NCI-H128 (cell line): ENCODE measurements around the gene CYB5R2.

Experiments
- DNase-seq: peaks from one replicate; lab custom pipeline; 2025; ENCODE audit not compliant: unreplicated experiment; lab: John Stamatoyannopoulos, UW

The CYB5R2 gene

GRCh38 chr11:7672960-7673723 is at the start of gene CYB5R2:
TSS of gene CYB5R2 (minus strand) at chr11:7673500. CDS start at chr11:7672825, 675 bp downstream.
- DNase-seq, result no peak

GRCh38 chr11:7714786-7715185 is 41.5 kb upstream of the CYB5R2 start:
- no peak for DNase-seq

DNA sequence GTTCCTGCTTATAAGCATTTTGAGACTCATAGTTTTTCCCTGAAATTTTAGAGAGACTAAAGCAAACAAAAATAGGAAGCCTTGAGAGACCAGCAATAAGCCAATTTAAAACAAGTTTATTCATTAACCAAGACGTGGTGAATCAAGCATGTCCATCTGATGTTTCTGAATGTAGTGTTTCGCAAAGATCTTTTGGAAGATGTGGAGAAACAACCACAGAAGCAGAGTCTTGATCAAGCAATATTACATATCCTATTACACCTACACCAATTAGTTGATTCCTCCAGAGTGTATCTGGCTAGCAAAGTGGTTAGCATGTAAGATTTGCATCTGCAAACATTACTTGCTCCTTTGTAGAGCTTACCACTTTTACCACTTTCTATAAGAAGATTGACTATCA is 33.1 kb upstream of the CYB5R2 start, which contains the start of gene OVCH2:
OVCH2 (minus strand) TSS at position 101 of the 400 bp plus-strand sequence; CDS start at position 18, 83 bp downstream.
- DNase-seq, result no peak

GRCh38 chr11:7703740-7704139 is 30.4 kb upstream of the CYB5R2 start:
- DNase-seq, result no peak

DNA sequence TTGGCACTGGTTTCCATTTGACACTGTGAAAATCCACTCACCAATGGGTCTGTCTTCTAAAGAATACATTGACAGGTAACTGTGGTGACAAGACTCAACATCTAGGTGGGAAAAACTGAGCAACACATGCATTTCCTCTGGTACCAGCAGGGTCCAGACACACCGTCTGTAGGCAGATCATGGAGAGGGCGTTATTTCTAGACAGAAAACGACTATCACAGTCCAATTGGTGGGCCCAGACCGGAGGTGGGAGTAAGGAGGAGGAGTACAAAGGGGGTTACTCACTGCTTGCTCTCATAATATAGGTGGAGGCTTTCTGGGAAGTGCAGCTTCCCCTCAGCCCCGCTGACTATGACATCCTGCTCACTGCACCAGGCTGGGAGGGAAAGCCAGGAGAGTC is 23.1 kb upstream of the CYB5R2 start:
- DNase-seq, result no peak

DNA sequence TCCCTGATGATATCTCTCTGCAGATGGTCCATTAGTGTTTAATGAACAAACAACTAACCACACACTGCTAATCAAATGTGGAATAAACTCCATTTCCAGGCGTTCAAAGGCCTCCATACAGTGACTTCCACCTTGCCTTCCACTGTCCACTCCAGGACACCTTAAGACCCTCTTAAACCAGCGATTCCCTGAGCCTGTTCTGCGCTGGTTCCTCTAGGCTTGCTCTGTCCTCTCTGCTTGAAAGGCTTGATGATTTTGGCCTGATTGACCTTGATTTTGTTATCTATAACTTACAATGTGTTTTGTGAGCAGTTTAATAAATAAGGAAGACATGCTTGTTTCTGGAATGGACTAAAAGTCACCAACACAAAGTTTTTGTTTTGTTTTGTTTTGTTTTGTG is 20.9 kb upstream of the CYB5R2 start:
- no peak for DNase-seq

- DNase-seq, result no peak
These were observed 19.1 kb upstream of the CYB5R2 start for GRCh38 chr11:7692426-7692825.

DNA sequence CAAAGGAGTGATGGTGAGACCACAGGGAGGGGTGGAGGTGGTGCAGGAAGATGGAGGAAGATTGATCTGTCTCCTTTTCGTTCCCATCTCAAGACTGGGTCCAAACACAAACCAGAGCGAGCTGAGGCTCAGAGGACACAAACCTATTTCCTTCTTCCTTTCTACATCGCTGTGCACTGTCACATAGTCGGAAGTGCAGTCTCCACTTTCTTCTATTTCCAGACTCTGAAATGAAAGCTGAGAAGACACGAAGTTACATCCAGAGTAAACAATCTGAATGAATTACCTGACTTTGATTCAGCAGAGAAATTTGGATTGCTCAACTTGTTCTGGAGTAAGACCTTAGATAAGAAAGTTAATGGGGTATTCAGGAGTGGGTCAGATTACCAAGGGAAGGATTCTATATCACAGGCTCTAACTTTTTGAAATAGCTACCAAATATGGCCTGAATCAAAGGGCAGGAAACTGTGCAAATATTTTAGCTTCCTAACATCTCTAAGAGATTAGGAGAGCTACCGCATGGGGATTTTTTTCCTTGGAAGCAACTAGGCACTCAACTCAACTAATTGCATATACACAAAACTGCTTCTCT is 18.6 kb upstream of the CYB5R2 start:
- DNase-seq, result no peak

DNA sequence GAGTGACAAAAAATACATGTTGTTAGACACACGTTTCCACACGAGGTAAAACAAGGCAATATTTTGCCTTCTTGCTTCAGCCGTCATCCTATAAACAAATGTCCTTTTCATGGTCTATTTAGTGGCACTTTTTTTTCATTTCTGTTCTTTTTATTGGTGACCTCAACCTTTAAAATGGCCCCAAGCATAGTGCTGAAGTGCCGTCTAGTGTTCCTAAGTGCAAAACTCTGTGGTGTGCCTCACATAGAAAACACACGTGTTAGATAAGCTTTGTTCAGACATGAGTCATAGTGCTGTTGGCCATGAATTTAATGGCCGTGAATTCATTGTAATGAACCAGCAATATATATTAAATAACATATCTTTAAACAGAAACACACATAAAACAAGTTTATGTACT is 17.3 kb upstream of the CYB5R2 start:
- no peak for DNase-seq

DNA sequence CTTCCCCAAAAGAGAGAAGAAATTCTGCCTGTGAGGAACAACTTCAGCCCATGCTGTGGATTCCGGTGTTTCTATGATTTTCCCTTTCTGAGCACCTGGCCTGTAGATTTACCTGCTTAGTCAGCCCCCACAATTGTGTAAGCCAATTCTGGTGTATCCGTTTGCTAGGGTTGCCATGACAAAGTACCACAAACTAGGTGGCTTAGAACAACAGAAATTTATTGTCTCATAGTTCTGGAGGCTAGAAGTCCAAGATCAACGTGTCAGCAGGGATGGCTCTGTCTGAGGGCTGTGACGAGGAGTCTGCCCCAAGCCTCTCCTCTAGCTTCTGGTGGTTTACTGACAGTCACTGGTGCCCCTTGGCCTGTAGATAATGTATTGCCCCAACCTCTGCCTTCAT is 15.9 kb upstream of the CYB5R2 start:
- no peak for DNase-seq

- no peak for DNase-seq
These were observed 15.0 kb upstream of the CYB5R2 start for GRCh38 chr11:7688238-7688826.

- no peak for DNase-seq
These were observed 14.1 kb upstream of the CYB5R2 start for GRCh38 chr11:7687386-7687785.

DNA sequence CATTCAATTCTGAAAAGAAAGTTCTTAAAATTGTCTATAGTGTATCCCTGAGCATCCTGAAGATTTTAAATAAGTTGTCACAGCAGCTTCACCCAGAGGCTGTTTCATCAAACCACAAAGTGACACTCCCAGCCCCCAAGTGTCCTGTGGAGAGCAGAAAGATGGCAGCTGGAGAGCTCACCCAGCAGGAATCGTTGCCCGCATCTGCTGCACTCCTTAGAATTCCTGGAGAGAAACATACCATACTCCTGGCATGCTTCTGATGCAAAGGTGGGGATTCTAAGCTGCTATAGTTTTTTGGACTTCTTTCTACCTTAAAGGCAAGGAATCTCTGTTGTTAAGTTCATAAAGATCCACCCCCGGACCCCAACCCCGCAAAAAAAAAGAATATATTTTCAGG is 13.5 kb upstream of the CYB5R2 start:
- DNase-seq, result no peak

DNA sequence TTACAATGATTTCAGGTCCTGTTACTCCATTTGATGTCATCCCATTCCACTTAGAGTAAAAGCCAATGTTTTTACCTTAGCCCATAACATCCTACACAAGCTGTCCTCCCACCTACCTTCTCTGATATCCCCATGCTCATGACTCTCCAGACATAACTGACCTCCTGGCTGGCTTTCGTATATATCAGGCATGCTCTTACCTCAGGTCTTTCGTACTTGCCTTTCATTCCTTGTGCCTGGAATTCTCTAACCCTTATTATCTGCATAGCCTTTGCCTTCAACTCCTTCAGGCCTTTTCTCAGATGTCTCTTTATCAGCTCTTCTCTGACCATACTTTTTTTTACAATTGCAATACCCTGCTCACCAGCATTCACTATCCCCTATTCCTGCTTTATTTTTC is 10.3 kb upstream of the CYB5R2 start:
- no peak for DNase-seq

GRCh38 chr11:7677796-7678201 is 4.5 kb upstream of the CYB5R2 start:
- no peak for DNase-seq

- no peak for DNase-seq
These were observed 3.8 kb upstream of the CYB5R2 start for GRCh38 chr11:7677071-7677470.

GRCh38 chr11:7675631-7676030 is 2.3 kb upstream of the CYB5R2 start:
- DNase-seq, result no peak

DNA sequence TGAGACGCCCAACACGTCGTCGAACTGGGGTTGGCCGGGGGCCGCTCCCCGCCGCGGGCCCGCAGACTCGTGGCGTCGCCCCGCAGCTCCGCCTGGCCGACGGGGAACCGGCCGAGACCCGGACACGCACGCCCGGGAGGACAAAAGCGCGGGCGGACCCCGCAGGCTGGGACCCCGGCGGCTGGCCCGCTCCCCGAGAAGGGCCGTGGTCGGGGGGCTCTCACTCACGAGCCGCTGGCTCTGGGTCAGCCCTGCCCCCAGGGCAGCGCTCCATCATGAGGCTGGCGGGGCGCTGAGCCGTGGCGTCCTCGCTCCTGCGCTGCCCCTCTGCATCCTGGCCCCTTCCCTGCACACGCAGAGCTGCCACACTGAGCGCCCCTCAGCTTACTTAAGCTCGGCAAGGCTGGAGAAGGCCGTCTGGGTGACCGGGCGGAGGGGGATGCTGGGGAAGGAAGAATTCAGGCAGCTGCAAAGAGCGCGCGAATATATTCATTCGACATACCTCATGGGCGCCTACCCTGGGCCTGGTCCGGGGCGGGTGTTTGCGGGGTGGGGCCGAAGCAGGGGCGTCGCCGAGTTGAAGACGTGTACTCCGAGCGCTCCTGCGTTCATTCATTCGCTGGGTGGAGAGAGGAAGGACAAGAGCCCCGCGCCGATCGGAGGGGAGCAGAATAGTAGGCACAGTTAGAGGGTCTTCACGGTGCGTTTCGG is 579 bp upstream of the CYB5R2 start:
- DNase-seq, result no peak

DNA sequence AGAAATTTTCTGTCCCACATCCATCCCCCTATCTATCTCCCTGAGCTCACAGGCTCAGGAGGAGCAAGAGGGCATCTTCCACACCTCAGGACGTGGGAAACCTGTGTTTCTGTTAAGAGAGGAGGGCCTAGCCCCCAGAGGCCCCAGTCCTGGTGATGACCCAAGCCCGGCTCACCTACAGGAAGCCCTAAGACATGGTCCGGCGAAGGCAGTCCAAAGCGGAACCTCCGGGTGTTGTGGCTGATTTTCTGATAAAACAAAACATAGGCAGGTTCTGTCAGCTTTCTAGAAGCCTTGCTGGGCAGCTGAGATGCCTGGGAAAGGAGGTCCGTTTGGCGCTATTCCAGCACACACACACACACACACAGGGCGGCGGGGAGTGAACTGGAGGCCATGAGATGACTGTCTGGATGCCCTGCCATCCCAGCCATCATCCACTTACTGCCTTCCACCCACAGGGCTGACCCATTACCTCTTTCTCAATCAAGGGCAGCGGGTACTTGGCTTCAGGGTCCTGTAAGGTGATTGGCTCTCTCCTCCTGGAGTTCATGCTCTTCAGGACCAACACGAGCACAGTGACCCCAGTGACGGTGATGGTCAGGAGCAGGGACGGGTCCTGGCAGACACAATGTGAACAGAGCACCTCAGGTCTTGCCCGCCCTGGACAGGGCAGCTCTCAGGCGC is 882 bp downstream of the CYB5R2 start:
- DNase-seq, result no peak

DNA sequence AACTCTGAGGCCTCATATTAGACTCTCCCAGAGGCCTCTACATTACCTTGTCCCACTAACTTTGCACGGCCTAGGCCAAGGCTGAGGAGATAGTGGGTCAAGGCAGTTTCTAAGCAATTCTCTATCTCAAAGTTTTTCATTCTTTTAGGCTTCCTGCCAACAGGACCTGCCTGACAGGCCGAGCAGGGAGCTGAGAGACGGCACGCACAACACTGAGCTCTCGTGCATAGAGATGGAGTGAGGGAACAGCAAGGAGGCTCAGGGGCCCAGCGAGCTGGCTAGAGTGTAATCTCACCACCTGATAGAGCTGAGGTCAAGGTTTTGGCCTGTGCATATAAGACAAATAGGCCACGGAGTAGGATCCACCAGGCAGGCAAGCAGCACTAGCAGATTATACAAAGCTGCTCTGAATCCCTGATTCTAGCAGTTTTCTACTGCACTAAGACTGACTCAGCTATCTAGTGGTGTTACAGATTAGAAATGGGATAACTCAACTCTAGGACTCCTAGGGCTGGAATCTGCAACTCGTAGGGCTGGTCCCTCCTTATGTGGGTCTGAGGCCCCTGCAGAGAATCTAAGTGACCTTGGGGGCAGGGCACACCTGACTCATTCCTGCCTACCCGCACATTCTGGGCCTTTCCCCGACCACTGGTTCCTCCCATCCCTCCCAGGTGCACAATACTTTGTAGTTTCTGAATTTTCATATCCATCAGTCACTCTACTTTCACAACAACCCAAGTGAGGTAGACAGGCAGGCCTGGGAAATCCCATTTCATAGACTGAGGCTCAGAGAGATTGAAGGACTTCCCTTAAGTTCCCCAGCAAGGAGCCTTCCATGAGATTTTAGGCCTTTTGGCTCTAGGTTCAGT is 1.7 kb downstream of the CYB5R2 start:
- no peak for DNase-seq
